HPDE6-E6E7 (cell line): ENCODE results near the gene SH2D3A.

Source experiments
- DNase-seq: peaks from one replicate; pipeline ENCODE4 v3.0.0; 2011; ENCODE audit warnings: missing footprints; ENCODE audit errors: extremely low spot score

SH2D3A gene

DNA sequence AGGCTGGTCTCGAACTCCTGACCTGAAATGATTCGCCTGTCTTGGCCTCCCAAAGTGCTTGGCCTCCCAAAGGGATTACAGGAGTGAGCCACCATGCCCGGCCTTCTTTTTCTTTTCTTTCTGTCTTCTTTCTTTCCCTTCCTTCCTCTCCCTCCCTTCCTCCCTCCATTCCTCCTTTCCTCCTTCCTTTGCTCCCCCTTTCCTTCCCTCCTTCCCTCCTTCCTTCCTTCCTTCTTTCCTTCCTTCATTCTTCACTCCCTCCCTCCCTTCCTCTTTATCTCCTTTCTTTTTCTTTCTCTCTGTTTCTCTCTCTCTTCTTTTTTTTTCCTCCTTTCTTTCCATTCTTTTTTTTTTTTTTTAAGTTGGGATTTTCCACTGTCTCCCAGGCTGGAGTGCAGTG, 58.9 kb downstream of the SH2D3A start:
- no peak for DNase-seq

DNA sequence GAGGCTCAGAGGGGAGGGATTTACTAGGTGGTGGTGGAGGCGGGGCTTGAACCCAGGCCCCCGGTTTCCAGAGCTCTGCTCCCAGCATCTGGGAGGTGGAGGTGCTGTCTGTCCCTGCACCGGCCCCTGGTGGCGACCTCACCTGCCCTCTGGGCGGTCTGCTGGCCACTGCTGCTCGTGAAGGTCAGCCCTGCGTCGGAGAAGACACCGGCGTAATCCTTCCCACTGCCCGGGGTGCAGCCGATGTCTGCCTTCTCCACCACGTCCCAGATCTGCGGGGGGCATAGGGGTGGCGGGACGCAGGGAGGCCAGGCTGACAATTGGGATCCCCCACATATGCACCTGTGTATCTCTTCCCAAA, 59.6 kb downstream of the SH2D3A start:
- DNase-seq: no peak

DNA sequence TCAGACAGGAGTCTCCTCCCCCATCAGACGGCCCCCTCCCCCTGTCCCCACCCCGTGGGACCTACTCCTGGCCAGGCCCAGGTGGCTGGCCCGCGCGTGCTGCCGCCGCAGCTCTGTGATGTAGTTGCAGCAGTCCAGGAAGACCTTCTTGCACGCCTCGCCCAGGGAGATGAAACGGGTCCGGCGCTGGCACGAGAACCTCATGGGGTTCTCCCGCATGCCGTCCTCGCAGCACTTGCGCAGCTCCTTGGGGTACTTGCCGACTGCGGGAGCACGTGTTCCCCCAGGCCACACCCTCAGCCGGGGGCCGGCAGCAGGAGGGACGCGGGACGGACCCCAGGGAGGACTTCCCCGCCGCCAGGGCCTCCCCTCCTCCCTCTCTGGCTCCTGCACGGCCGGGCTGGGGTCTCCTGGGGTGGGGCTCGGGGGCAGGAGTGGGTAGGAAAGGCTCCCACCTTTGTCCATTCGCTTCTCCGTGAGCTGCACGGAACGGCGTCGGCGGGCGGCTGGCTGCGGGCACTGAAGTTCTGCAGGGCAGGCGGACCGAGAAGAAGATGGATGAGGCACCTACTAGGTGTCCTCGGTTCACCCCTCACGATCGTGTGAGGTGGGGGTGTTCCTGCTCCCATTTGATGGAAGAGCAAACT, 60.1 kb downstream of the SH2D3A start:
- DNase-seq: no peak

DNA sequence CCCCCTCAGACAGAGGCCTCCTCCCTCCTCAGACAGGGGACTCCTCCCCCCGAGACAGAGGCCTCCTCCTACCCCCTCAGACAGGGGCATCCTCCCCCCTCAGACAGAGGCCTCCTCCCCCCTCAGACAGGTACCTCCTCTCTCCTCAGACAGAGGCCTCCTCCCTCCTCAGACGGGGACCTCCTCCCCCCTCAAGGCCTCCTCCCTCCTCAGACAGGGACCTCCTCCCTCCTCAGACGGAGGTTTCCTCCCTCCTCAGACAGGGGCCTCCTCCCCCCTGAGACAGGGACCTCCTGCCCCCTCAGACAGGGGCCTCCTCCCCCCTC, 60.6 kb downstream of the SH2D3A start:
- no peak for DNase-seq

DNA sequence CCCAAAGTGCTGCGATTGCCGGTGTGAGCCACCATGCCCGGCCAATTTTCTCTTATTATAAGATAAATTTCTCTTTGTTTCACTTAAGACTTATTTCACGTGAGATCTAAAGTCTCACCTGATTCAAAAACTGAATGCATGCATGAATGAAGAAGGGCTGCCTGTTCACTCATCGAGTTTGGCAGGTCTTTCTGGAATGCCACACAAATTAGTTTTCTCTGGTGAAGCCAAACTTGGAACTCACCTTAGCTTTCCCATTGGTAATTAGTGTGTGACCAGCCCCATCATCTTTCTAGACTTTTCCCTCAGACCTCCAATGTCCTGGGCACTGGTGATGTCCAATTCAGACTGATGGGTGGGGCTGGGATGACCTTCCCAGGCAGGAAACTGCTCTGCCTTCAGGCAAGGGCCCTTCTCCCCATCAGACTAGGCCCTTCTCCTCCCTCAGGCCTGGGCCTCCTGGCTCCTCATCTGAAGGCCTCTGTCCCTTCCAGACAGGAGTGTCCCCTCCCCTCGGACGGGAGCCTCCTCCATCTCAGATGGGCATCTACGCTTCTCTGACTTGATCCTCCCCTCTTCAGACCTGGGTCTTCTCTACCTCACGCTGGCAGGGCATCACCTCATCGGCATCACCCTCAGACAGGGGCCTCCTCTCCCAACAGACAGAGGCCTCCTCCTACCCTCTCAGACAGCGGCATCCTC, 61.2 kb downstream of the SH2D3A start:
- DNase-seq: no peak
